Peyer's patch (tissue), 4 donors: ENCODE data around the gene PEMT.

Experiments used
- POLR2A ChIP-seq, 2 donors: fragments of 450-650 bp; IDR thresholded peaks; one replicate each; pipeline ENCODE4 v1.5.1; 2017; ENCODE audit warnings: antibody characterized with exemption in 2 of 2, mild to moderate bottlenecking in 2 of 2, moderate library complexity in 2 of 2
- TF ChIP-seq, protein P1 (sequence below), 6 experiments: fragments of 450-650 bp in 4 of 6; fragments of 200-600 bp in 2 of 6; sonication (generic) in 1 of 6; IDR thresholded peaks; one replicate each; pipeline ENCODE4 v1.5.1; 2017 to 2019; ENCODE audit warnings: antibody characterized with exemption in 6 of 6, mild to moderate bottlenecking in 3 of 6, moderate library complexity in 1 of 6

- TF ChIP-seq, protein P1, sequence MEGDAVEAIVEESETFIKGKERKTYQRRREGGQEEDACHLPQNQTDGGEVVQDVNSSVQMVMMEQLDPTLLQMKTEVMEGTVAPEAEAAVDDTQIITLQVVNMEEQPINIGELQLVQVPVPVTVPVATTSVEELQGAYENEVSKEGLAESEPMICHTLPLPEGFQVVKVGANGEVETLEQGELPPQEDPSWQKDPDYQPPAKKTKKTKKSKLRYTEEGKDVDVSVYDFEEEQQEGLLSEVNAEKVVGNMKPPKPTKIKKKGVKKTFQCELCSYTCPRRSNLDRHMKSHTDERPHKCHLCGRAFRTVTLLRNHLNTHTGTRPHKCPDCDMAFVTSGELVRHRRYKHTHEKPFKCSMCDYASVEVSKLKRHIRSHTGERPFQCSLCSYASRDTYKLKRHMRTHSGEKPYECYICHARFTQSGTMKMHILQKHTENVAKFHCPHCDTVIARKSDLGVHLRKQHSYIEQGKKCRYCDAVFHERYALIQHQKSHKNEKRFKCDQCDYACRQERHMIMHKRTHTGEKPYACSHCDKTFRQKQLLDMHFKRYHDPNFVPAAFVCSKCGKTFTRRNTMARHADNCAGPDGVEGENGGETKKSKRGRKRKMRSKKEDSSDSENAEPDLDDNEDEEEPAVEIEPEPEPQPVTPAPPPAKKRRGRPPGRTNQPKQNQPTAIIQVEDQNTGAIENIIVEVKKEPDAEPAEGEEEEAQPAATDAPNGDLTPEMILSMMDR (IDR thresholded peaks at IDR 0.05) = no peak
- TF ChIP-seq POLR2A (IDR thresholded peaks at IDR 0.05) = no peak
Measured at GRCh38 chr17:17494499-17494869, 97.0 kb downstream of the PEMT start.
